Loucy (cell line): ENCODE results near the gene ZNF429.

ENCODE experiments used
- H2AFZ ChIP-seq: fragments of 200-600 bp; sonication (generic); 2 replicates; pipeline ENCODE4 v1.6.0; 2016; ENCODE audit warnings: antibody characterized with exemption, mild to moderate bottlenecking, low read length, moderate library complexity
- H3F3A ChIP-seq: fragments of 200-600 bp; 2 replicates; pipeline ENCODE4 v1.6.0; 2016; ENCODE audit warnings: antibody characterized with exemption, low read depth, mild to moderate bottlenecking
- H3K27me3 ChIP-seq: fragments of 200-600 bp; sonication (generic); 2 replicates; pipeline ENCODE4 v1.6.1; 2014; ENCODE audit warnings: low read length, mild to moderate bottlenecking; ENCODE audit not compliant: insufficient read depth, poor library complexity, severe bottlenecking
- H3K36me3 ChIP-seq: fragments of 200-600 bp; sonication (generic); 2 replicates; pipeline ENCODE4 v1.6.1; 2016; ENCODE audit warnings: low read length; ENCODE audit not compliant: insufficient read depth
- H3K4me1 ChIP-seq: fragments of 200-600 bp; sonication (generic); 2 replicates; pipeline ENCODE4 v1.5.1; 2014; ENCODE audit warnings: low read length, mild to moderate bottlenecking; ENCODE audit not compliant: insufficient read depth, poor library complexity, severe bottlenecking
- H3K4me2 ChIP-seq: fragments of 200-600 bp; sonication (generic); 2 replicates; pipeline ENCODE4 v1.6.0; 2014; ENCODE audit warnings: antibody characterized with exemption, low read length, low read depth, mild to moderate bottlenecking; ENCODE audit not compliant: poor library complexity, severe bottlenecking
- H3K4me3 ChIP-seq: fragments of 200-600 bp; sonication (generic); 2 replicates; pipeline ENCODE4 v1.5.1; 2014; ENCODE audit warnings: low read length, mild to moderate bottlenecking, mixed read lengths; ENCODE audit not compliant: poor library complexity, severe bottlenecking
- H3K79me2 ChIP-seq: fragments of 200-600 bp; sonication (generic); 2 replicates; pipeline ENCODE4 v1.6.1; 2014; ENCODE audit warnings: low read length; ENCODE audit not compliant: insufficient read depth
- H3K9ac ChIP-seq: fragments of 200-600 bp; sonication (generic); 2 replicates; pipeline ENCODE4 v1.6.0; 2014; ENCODE audit warnings: mild to moderate bottlenecking, low read depth, low read length, moderate library complexity; ENCODE audit not compliant: poor library complexity, severe bottlenecking
- H3K9me2 ChIP-seq: fragments of 200-600 bp; sonication (generic); replicated peaks from 2 replicates; pipeline ENCODE4 v1.6.1; 2016; ENCODE audit warnings: low read depth, low read length, mixed read lengths
- H3K9me3 ChIP-seq: fragments of 200-600 bp; sonication (generic); 2 replicates; pipeline ENCODE4 v1.6.1; 2014; ENCODE audit warnings: mild to moderate bottlenecking, antibody characterized with exemption, low read length, low read depth; ENCODE audit not compliant: insufficient read depth
- H4K20me1 ChIP-seq: fragments of 200-600 bp; sonication (generic); 2 replicates; pipeline ENCODE4 v1.6.0; 2014; ENCODE audit warnings: antibody characterized with exemption, low read length, mild to moderate bottlenecking; ENCODE audit not compliant: insufficient read depth, poor library complexity, severe bottlenecking
- EZH2phosphoT487 ChIP-seq: fragments of 200-600 bp; IDR thresholded peaks from 2 replicates; pipeline ENCODE4 v1.6.1; 2018; ENCODE audit warnings: antibody characterized with exemption, mild to moderate bottlenecking, moderate library complexity, borderline replicate concordance
- TF ChIP-seq, protein P1 (sequence below): fragments of 200-600 bp; sonication (generic); conservative IDR thresholded peaks from 2 replicates; pipeline ENCODE4 v1.5.1; 2014; ENCODE audit warnings: mild to moderate bottlenecking, antibody characterized with exemption, low read length

Gene ZNF429

DNA sequence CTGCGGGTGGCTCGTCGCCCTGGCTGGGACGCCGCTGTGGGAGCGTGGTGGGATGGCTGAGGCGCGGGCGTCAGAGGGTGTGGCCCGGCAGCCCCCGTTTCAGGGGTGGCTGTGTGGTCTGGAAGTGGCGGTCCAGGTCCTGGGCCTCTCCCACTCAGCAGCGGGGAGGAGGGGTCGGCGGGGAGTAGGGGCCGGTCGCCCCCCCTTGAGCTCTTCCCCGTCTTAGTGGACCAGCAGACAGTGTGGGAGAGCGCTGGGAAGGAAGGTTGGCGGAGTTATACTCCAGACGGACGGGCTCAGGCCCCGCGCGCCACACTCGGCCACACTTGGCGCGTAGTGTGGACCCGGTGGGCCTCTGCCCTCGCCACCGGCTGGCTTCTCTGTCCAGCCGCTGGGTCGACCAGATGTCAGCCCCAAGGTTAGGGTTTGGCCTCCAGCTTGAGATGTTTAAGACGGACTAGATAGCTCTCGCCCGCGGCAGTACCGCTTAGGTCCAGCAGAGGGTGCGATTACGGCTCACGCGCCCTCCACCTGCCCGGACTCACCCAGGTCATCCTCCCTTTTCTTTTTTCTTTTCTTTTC lies 21.7 kb upstream of the ZNF429 start:
- Histone ChIP-seq H3F3A (no peaks in the 10 kb centered on the region), H2AFZ (no peak overlapping the region), H3K4me1 (no peaks in the 10 kb centered on the region), H3K36me3 (no peaks in the 10 kb centered on the region), H3K4me3 (no peak overlapping the region), H3K79me2 (no peaks in the 10 kb centered on the region), H3K27me3 (no peaks in the 10 kb centered on the region), H3K9ac (no peak overlapping the region), H4K20me1 (no peaks in the 10 kb centered on the region), H3K4me2 (no peak overlapping the region), H3K9me3 (no peaks in the 10 kb centered on the region), H3K9me2 (no peaks in the 10 kb centered on the region)
- TF ChIP-seq, protein P1, sequence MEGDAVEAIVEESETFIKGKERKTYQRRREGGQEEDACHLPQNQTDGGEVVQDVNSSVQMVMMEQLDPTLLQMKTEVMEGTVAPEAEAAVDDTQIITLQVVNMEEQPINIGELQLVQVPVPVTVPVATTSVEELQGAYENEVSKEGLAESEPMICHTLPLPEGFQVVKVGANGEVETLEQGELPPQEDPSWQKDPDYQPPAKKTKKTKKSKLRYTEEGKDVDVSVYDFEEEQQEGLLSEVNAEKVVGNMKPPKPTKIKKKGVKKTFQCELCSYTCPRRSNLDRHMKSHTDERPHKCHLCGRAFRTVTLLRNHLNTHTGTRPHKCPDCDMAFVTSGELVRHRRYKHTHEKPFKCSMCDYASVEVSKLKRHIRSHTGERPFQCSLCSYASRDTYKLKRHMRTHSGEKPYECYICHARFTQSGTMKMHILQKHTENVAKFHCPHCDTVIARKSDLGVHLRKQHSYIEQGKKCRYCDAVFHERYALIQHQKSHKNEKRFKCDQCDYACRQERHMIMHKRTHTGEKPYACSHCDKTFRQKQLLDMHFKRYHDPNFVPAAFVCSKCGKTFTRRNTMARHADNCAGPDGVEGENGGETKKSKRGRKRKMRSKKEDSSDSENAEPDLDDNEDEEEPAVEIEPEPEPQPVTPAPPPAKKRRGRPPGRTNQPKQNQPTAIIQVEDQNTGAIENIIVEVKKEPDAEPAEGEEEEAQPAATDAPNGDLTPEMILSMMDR: peak; percentile 71
- TF ChIP-seq EZH2phosphoT487: no peak

DNA sequence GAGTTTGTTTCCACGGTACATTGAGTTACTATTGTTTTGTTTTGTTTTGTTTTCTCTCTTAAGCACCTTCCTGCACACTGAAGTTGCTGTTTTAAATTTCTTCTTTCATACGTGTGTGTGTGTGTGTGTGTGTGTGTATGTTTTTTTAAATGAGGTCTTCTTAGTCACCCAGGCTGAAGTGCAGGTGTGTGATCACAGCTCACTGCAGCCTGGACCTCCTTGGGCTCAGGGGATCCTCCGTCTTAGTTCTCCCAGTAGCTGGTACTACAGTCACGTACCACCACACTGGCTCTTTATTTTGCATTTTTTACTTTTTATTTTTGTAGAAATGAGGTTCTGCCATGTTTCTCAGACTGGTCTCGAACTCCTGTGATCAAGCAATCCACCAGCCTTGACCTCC lies 20.8 kb upstream of the ZNF429 start:
- no peak for TF ChIP-seq EZH2phosphoT487
- TF ChIP-seq, protein P1: no peak
- Histone ChIP-seq H3K4me1 (no peaks in the 10 kb centered on the region), H3K9ac (no peak overlapping the region), H3K36me3 (no peaks in the 10 kb centered on the region), H3K9me2 (no peaks in the 10 kb centered on the region), H2AFZ (no peak overlapping the region), H3F3A (no peaks in the 10 kb centered on the region), H3K79me2 (no peaks in the 10 kb centered on the region), H3K9me3 (no peaks in the 10 kb centered on the region), H3K4me2 (no peak overlapping the region), H3K27me3 (no peaks in the 10 kb centered on the region), H3K4me3 (no peak overlapping the region), H4K20me1 (no peaks in the 10 kb centered on the region)

DNA sequence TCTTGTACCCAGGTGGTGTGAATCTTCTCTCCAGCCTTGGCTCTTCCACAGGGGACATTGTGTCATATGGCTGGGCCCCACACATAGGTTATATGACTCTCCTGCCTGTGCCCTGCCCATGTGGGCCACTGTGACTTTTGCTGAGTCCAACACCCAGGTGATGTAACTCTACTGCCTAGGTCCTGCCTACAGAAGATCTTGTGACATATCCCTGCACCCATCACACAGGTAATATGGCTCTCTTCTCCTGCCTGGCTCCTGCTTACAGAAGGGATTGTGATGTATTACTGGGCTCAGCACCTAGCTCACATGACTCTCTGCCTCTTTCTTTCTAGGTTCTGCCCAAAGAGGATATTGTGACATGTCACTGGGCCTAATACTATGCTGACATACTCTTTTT lies 19.5 kb upstream of the ZNF429 start:
- no peaks in the 10 kb centered on the region for H3K4me1 ChIP-seq
- no peaks in the 10 kb centered on the region for H3K9me3 ChIP-seq
- H3F3A ChIP-seq: no peaks in the 10 kb centered on the region
- no peak overlapping the region for H3K4me3 ChIP-seq
- H4K20me1 ChIP-seq: no peaks in the 10 kb centered on the region
- no peaks in the 10 kb centered on the region for H3K9me2 ChIP-seq
- H2AFZ ChIP-seq: no peak overlapping the region
- no peak overlapping the region for H3K9ac ChIP-seq
- no peaks in the 10 kb centered on the region for H3K27me3 ChIP-seq
- H3K4me2 ChIP-seq: no peak overlapping the region
- H3K79me2 ChIP-seq: no peaks in the 10 kb centered on the region
- H3K36me3 ChIP-seq: no peaks in the 10 kb centered on the region
- TF ChIP-seq, protein P1: no peak
- TF ChIP-seq EZH2phosphoT487: no peak
